ENCODE measurements around the gene NRG3.
A peak's percentile ranks its signal among the peaks of the same experiment; 100 is the strongest.

NRG3 gene

DNA sequence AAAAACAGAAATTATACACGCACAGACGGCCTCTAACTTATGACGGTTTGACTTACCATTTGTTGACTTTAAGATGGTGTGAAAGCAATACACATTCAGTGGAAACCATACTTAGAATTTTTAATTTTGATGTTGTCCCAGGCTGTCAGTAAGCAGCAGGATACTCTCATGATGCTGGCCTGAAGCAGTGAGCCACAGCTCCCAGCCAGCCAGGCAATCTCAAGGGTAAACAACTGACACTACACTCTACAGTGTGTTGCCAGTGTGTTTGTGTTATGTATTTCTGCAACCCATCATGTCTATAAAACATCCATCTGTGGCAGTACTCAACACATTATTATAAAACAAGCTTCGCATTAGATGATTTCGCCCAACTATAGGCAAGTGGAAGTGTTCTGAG, 747.5 kb downstream of the NRG3 start:
- Mint-ChIP-seq H3K27me3 (ENCODE audit: low read depth) (no peaks in the 10 kb centered on the region), H3K36me3 (ENCODE audit: low read depth) (no peaks in the 10 kb centered on the region), H3K27ac (no peak overlapping the region), H3K9me3 (no peaks in the 10 kb centered on the region), H3K4me1 (peaks cover 4% of the 10 kb centered on the region), H3K4me3 (no peak overlapping the region)
- TF ChIP-seq, protein P1, sequence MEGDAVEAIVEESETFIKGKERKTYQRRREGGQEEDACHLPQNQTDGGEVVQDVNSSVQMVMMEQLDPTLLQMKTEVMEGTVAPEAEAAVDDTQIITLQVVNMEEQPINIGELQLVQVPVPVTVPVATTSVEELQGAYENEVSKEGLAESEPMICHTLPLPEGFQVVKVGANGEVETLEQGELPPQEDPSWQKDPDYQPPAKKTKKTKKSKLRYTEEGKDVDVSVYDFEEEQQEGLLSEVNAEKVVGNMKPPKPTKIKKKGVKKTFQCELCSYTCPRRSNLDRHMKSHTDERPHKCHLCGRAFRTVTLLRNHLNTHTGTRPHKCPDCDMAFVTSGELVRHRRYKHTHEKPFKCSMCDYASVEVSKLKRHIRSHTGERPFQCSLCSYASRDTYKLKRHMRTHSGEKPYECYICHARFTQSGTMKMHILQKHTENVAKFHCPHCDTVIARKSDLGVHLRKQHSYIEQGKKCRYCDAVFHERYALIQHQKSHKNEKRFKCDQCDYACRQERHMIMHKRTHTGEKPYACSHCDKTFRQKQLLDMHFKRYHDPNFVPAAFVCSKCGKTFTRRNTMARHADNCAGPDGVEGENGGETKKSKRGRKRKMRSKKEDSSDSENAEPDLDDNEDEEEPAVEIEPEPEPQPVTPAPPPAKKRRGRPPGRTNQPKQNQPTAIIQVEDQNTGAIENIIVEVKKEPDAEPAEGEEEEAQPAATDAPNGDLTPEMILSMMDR (IDR thresholded peaks at IDR 0.05; ENCODE audit: unreplicated experiment in 3 of 3), result no peak

DNA sequence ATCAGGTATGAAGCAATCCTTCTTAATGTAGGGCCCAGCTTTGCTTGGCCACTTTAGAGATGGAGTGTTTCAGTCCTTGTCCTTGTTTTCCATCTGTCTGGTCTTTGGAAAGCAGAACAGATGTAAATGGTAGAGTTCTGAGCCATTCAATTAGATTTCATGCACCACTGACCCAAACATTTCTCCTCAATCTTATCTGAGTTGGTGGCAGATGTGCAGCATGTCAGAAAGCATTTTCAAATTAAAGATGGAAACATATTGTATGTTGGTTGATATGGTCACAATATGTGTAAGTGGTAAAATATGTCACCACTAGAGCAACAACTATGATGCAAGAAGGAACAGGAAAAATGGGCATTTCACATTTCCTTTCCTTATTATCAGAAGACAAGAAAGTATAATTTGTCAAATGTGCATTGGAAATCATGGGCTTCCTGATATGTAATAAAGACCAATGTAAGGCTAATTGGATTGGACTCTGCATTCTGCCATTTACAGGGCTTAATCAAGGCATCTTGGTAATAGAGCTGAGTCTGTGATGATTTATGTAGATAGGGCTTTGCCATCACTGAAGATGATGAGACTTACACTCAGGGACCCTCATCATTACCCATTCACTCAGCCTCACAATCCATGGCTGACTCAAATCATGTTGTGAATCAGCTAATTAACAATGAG, 750.7 kb downstream of the NRG3 start:
- TF ChIP-seq, protein P1 (IDR thresholded peaks at IDR 0.05; ENCODE audit: unreplicated experiment in 3 of 3), result no peak
- Mint-ChIP-seq H3K27me3 (ENCODE audit: low read depth) (no peaks in the 10 kb centered on the region), H3K4me1 (no peaks in the 10 kb centered on the region), H3K4me3 (no peak overlapping the region), H3K9me3 (no peaks in the 10 kb centered on the region), H3K36me3 (ENCODE audit: low read depth) (no peaks in the 10 kb centered on the region), H3K27ac (no peak overlapping the region)

DNA sequence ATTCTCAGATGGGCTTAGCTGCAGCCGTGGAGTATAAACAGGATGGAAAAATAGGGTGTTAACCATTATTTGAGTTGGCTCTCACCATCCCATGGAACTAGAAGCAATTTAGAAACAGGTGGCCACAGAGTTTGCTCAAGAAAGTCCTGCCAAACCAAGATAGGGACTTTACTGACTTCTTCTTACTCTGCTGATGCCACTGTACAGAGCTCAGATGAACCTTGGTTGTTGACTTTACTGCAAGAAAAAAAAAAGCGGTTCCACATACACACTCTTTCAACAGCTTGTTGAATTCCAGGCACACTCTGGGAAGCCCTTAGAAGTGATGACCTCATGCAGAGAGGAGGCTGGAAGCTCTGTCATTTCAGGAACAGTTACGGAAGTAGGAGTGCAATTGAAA, 753.4 kb downstream of the NRG3 start:
- Mint-ChIP-seq H3K36me3 (ENCODE audit: low read depth) (no peaks in the 10 kb centered on the region), H3K9me3 (no peaks in the 10 kb centered on the region), H3K27me3 (ENCODE audit: low read depth) (no peaks in the 10 kb centered on the region), H3K27ac (peak overlapping the region in 2 of 3 experiments; percentile 31 to 78), H3K4me3 (no peak overlapping the region), H3K4me1 (no peaks in the 10 kb centered on the region)
- TF ChIP-seq, protein P1 (IDR thresholded peaks at IDR 0.05; ENCODE audit: unreplicated experiment in 3 of 3), result no peak

DNA sequence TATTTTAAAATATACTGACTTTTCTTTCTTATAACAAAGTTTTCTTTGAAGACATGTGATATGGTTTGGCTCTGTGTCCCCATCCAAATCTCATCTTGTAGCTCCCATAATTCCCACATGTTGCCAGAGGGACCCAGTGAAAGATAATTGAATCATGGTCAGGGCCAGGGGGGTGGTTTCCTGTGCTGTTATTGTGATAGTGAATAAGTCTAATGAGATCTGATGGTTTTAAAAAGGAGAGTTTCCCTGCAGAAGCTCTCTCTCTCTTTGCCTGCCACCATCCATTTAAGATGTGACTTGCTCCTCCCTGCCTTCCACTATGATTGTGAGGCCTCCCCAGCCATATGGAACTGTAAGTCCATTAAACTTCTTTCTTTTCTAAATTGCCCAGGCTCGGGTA, 768.1 kb downstream of the NRG3 start:
- no peaks in the 10 kb centered on the region for H3K27me3 Mint-ChIP-seq (ENCODE audit: low read depth)
- no peak overlapping the region for H3K4me3 Mint-ChIP-seq
- peaks cover 7% of the 10 kb centered on the region for H3K9me3 Mint-ChIP-seq
- TF ChIP-seq, protein P1 (IDR thresholded peaks at IDR 0.05; ENCODE audit: unreplicated experiment in 3 of 3), result no peak
- peaks cover 6% of the 10 kb centered on the region for H3K4me1 Mint-ChIP-seq
- peaks cover 7% of the 10 kb centered on the region for H3K36me3 Mint-ChIP-seq (ENCODE audit: low read depth)
- H3K27ac Mint-ChIP-seq, result no peak overlapping the region

DNA sequence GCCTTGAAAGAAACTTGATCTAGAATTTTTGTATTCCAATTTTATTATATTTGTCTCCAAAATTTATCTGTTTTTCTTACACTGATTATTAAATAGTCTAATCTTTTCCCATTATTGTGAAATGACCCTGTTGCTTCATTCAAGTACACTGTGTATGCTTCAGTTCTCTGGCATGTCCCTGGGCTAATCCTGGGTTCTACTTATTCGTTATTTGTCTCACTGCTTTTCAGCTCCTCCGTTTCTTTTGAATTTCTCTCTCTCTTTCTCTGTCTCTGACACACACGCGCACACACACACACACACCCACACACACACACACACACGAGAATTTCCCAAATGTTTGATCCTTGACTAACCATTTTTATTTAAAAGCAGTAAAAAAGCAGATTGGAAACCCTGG, 768.6 kb downstream of the NRG3 start:
- H3K27me3 Mint-ChIP-seq (ENCODE audit: low read depth), result no peaks in the 10 kb centered on the region
- H3K4me3 Mint-ChIP-seq, result no peak overlapping the region
- peaks cover 6% of the 10 kb centered on the region for H3K4me1 Mint-ChIP-seq
- H3K27ac Mint-ChIP-seq, result no peak overlapping the region
- peaks cover 7% of the 10 kb centered on the region for H3K9me3 Mint-ChIP-seq
- H3K36me3 Mint-ChIP-seq (ENCODE audit: low read depth), result peaks cover 7% of the 10 kb centered on the region
- TF ChIP-seq, protein P1 (IDR thresholded peaks at IDR 0.05; ENCODE audit: unreplicated experiment in 3 of 3), result no peak

DNA sequence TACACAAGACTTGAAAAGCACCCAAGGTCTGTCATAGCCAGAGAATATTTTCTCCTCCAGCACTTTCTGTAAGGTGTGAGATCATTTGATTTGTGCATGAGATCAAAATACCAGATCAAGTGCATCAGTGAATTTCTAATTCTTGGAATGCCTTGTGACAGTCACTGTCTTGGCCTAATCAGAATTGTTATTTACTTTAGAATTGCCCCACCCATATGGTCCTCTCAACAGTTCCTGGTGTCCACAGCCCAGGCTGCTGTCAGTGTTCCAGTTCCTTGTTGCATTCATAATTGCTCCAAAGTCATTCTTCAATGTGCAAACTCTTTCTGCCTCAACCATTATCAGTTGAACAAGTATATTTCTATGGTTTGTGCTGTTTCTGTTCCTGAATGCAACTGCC, 770.2 kb downstream of the NRG3 start:
- H3K27me3 Mint-ChIP-seq (ENCODE audit: low read depth), result no peaks in the 10 kb centered on the region
- peaks cover 7% of the 10 kb centered on the region for H3K9me3 Mint-ChIP-seq
- H3K4me3 Mint-ChIP-seq, result no peak overlapping the region

More for the DNA sequence above, 770.2 kb downstream of the NRG3 start:
- Mint-ChIP-seq H3K27ac (no peak overlapping the region), H3K4me1 (peaks cover 6% of the 10 kb centered on the region), H3K36me3 (ENCODE audit: low read depth) (peaks cover 7% of the 10 kb centered on the region)
- TF ChIP-seq, protein P1 (IDR thresholded peaks at IDR 0.05; ENCODE audit: unreplicated experiment in 3 of 3), result no peak
